Testis (tissue), 2 donors: ENCODE measurements around the gene GSG1L2.

Experiments used
- POLR2A ChIP-seq: fragments of 450-650 bp; IDR thresholded peaks from one replicate; pipeline ENCODE4 v1.6.1; 2017; ENCODE audit warnings: antibody characterized with exemption, mild to moderate bottlenecking, moderate library complexity
- TF ChIP-seq, protein P1 (sequence below), 3 experiments: fragments of 450-650 bp in 2 of 3; fragments of 200-600 bp in 1 of 3; sonication (generic) in 1 of 3; IDR thresholded peaks; one replicate each; pipeline ENCODE4 v1.5.1; 2016 to 2019; ENCODE audit warnings: antibody characterized with exemption in 3 of 3, mild to moderate bottlenecking in 2 of 3, moderate library complexity in 1 of 3

DNA sequence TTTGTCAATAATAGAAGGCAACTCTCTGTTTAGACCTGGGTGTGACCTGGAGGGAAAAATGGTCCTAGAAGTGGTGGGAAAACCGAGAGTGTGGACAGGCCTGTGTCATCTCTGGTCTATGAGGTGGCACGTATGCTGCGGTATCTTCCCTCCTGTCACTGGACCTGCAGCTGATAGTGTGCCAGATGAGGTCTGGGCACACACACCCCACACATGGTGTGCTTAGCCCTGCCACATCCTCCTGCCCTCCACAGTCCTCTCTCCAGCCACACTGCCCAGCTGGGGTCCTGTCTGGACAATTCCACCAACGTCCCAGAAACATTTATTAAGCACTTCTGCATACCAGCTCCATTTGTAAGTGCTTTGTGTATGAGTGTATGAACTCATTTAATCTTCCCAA, 41.1 kb upstream of the GSG1L2 start:
- TF ChIP-seq, protein P1, sequence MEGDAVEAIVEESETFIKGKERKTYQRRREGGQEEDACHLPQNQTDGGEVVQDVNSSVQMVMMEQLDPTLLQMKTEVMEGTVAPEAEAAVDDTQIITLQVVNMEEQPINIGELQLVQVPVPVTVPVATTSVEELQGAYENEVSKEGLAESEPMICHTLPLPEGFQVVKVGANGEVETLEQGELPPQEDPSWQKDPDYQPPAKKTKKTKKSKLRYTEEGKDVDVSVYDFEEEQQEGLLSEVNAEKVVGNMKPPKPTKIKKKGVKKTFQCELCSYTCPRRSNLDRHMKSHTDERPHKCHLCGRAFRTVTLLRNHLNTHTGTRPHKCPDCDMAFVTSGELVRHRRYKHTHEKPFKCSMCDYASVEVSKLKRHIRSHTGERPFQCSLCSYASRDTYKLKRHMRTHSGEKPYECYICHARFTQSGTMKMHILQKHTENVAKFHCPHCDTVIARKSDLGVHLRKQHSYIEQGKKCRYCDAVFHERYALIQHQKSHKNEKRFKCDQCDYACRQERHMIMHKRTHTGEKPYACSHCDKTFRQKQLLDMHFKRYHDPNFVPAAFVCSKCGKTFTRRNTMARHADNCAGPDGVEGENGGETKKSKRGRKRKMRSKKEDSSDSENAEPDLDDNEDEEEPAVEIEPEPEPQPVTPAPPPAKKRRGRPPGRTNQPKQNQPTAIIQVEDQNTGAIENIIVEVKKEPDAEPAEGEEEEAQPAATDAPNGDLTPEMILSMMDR (IDR thresholded peaks at IDR 0.05) = no peak
- no peak for TF ChIP-seq POLR2A
